GM10266 (cell line): Measurements from ENCODE around the gene HDAC10.

Experiments used
- DNase-seq: peaks from one replicate; pipeline ENCODE4 v3.0.0; 2012; ENCODE audit errors: extremely low spot score
- TF ChIP-seq, protein P1 (sequence below): IDR thresholded peaks from 2 replicates; pipeline ENCODE4 v1.5.1; 2012; ENCODE audit warnings: mild to moderate bottlenecking, low read depth; ENCODE audit not compliant: control insufficient read depth, insufficient read depth; ENCODE audit errors: missing control alignments

Gene HDAC10

DNA sequence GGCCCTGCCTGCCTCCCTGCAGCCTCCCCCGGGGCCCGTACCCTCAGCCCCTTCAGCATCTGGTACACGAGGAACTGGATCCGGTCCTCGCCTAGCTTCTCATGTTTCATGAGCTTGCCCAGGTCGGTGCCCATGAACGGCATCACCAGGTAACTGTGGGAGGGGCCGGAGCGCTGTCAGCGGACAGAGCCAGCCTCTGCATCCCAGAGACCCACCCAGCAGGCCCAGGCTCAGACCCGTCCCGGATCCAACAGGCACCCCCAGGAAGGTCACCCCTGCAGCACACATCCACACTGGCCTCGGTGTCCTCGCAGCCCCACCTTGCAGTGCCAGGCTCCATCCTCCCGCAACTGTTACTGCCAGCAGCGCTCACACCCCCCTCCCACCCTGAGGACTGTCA is 6.0 kb upstream of the HDAC10 start:
- no peak for DNase-seq
- TF ChIP-seq, protein P1, sequence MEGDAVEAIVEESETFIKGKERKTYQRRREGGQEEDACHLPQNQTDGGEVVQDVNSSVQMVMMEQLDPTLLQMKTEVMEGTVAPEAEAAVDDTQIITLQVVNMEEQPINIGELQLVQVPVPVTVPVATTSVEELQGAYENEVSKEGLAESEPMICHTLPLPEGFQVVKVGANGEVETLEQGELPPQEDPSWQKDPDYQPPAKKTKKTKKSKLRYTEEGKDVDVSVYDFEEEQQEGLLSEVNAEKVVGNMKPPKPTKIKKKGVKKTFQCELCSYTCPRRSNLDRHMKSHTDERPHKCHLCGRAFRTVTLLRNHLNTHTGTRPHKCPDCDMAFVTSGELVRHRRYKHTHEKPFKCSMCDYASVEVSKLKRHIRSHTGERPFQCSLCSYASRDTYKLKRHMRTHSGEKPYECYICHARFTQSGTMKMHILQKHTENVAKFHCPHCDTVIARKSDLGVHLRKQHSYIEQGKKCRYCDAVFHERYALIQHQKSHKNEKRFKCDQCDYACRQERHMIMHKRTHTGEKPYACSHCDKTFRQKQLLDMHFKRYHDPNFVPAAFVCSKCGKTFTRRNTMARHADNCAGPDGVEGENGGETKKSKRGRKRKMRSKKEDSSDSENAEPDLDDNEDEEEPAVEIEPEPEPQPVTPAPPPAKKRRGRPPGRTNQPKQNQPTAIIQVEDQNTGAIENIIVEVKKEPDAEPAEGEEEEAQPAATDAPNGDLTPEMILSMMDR, result no peak

DNA sequence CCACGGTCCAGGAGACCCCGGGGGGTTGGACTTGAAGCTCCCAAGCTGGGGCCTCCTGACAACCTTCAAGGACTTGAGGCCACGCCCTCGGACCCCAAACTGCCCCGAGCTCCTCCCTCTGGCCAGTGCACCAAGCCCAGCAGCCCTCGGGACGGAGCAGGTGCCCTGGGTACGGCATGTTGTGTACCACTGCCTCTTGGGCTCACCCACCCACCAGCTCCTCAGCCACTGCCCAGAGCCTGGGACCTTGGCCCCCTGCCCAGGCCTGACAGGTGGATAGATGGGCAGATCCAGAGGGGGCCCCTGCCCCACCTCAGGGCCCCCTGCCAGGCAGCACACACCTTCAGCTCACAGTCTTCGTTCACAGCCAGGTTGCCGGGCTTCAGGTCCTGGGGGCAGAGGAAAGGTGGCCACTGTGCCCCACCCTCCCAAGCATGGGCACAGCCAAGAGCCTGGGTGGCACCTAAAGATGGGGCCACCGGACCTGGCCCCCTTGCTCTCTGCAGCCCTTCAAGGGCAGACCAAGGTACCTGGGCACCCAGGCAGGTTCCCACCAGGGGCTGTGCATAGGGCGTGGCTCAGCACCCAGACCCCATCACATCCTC is 5.3 kb upstream of the HDAC10 start:
- no peak for DNase-seq
- TF ChIP-seq, protein P1, result no peak

DNA sequence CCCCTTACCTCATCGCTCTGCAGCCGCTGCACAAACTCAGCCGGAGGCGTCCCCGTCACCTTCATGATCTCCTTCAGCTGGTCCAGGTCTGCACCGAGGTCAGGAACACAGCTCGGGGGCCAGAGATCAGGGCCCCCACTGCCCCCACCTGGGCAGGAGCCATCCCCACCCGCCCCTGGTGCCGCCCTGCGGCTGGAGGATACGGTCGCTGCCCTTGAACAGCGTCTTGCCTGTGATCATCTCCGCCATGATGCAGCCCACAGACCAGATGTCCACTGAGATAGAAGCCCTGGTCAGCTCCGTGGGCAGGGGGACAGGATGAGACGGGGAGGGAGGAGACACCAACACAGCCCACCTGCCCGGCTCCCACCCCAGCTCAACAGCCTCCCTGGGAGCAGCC is 4.5 kb upstream of the HDAC10 start:
- TF ChIP-seq, protein P1, result no peak

DNA sequence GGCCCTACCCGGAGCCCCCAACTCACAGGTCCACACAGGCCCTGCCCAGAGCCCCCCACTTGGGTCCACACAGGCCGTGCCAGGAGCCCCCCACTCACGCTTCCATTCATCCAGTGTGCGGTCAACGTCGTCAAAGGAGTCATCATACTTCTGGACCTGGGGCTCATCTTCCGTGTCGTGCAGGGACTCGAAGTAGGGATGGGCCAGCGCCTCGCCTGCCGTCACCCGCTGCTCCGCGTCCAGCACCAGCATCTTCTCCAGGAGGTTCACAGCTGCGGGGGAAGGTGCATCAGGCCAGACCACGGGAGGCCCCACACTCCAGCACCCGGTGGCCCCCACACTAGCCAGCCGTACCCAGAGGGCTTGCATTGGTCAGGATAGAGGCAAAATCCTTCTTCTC is 4.0 kb upstream of the HDAC10 start:
- DNase-seq, result no peak
- TF ChIP-seq, protein P1, result no peak

More for the DNA sequence above, 4.5 kb upstream of the HDAC10 start:
- DNase-seq, result no peak

DNA sequence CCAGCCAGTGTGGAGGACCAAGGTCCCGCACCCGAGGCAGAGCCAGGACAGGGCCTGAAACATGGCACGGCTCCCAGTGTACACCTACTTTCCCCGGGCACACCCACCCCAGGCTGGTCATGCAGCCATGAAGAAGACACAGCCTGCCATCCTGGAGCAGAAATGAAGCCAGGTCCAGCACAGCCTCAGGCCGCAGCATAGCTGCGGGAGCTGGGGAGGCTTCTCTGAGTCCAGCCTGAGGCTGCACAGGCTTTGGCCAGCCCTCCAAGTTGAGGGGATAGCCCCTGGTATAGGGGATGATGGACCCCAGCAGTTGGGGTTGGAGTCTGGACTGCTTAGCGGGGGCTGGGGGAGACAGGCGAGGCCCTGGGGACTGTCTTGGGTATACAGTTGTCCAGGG is 2.9 kb upstream of the HDAC10 start:
- TF ChIP-seq, protein P1, result no peak

DNA sequence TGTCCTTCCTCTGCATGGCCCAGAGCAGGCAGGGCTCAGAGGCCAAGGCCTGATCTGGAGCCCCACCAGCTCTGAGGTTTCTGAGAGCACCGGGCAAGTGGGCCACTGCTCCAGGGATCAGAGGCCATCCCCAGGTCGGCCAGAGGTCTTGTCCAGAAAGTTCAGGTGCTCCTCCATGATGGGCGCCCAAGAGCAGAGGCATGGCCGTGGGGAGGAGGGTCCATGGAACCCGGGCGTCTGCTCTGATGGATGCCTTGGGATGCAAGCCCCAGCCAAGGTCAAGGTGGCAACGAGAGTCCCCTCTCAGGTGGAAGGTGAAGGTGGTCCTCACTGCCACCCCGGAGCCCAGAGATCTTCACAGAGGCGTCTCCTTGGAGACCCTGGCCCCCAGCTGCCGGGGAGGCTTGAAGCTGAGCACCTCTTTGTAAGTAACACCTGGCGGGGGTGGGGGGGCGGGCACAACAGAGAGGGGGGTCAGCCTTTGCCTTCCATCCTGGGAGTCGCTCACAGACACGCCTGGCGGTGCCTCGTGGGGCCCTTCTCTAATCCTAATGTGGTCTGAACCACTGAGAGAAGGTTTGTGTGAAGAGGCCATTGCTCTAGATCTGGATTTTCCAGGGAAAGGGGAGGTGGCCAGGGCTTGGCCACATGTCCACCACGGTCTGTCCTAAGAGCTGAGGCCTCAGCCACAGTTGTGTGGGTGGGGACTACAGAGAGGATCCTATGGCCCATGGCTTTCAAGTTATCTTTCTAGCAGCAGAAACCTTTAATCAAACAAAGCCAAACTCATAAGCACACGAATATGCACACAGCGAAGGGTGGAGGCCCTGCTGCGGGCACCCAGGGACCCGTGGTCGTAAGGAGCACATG is 2.2 kb upstream of the HDAC10 start:
- no peak for DNase-seq
- TF ChIP-seq, protein P1, result no peak

More for the DNA sequence above, 2.9 kb upstream of the HDAC10 start:
- DNase-seq, result no peak

DNA sequence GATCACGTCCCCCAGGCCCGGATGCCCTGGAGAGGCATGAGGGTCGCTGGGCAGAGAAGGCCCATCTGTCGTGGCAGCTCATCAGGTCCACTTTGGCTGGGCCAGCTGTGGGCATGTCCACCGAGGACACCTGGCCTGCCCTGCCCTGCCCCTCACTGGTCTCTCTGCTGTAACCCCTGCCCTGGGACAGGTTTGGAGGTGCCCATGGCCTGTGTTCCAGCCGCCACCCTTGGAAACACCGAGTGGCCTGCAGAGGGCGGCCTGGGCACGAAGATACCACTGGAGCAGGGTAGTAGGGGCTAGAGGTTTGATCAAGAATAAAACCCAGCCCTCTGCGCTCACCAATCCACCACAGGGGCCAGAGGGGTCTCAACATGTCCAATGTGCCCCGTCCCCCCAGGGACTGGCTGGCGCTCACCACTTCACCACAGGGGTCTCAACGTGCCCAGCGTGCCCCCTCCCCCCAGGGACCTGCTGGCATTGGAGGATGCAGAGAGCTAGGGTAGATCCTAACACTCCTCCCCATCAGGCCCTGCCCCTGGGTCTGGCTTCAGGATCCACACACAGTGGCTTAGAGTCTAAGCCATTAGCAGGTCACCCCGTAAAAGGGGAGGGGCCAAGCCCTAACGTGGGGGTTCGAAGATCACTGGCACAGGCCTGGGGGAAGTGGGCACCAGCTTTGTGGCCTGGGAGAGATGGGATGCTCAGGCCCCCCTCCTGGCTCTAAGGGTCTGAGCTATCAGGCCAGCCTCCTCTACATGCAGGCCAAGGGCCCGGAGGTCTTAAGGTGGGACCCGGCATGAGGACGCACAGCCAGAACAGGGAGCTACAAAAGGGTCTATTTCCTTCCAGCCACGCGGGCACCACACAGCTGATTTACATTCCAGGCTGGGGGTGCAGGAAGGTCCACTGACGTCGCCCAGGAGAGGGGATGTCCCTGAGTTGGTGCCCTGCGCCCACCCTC is 1.3 kb upstream of the HDAC10 start:
- TF ChIP-seq, protein P1, result peak; percentile 83
- peak; percentile 82 for DNase-seq
